Vagina (tissue), 2 donors: ENCODE results near the gene FBXO10. TPM values are rescaled to one million over a fixed set of nuclear protein-coding genes. Genes with fewer than 3 reads are reported as not detected.
"Not testable (repeated sequence)": the region's sequence is repeated elsewhere in the genome, so short reads cannot be mapped to it uniquely, and the experiment has no call there.

Experiments
- DNase-seq, 2 donors: peaks; one replicate each; pipeline ENCODE4 v3.0.0-alpha.2; 2017; ENCODE audit errors: extremely low spot score in 2 of 2
- H3K27ac ChIP-seq: fragments of 200-600 bp; sonication (generic); one replicate; pipeline ENCODE4 v1.5.1; 2019
- H3K27me3 ChIP-seq: fragments of 200-600 bp; sonication (generic); one replicate; pipeline ENCODE4 v1.5.1; 2019
- H3K36me3 ChIP-seq, 2 donors: fragments of 200-600 bp; sonication (generic); one replicate each; pipeline ENCODE4 v1.5.1; 2017 to 2019
- H3K4me1 ChIP-seq: fragments of 200-600 bp; sonication (generic); one replicate; pipeline ENCODE4 v1.5.1; 2019
- H3K4me3 ChIP-seq, 2 donors: fragments of 200-600 bp; sonication (generic); 1 replicate in 1 of 2; 2 replicates in 1 of 2; pipeline ENCODE4 v1.5.1; 2016 to 2019
- H3K9me3 ChIP-seq: fragments of 200-600 bp; sonication (generic); one replicate; pipeline ENCODE4 v1.5.1; 2019
- POLR2A ChIP-seq, 2 donors: fragments of 450-650 bp; IDR thresholded peaks; one replicate each; pipeline ENCODE4 v1.6.1; 2017; ENCODE audit warnings: antibody characterized with exemption in 2 of 2, mild to moderate bottlenecking in 2 of 2, moderate library complexity in 2 of 2
- POLR2AphosphoS5 ChIP-seq, 2 donors: sonication (generic); formaldehyde crosslinking; IDR thresholded peaks; one replicate each; pipeline ENCODE4 v1.9.0; 2017; ENCODE audit warnings: antibody characterized with exemption in 2 of 2, mild to moderate bottlenecking in 2 of 2, low read depth in 1 of 2; ENCODE audit not compliant: insufficient read depth in 1 of 2
- intact Hi-C: fragments of 100-400 bp; cut with DNase I; formaldehyde crosslinking; loops from one replicate; pipeline ENCODE4 v1.15.1; 2023
- total RNA-seq: library from RNA; depleted of rRNA; stranded (reverse); fragments of >200 nt; gene quantifications from one replicate; pipeline ENCODE4 v1.2.3, GENCODE V29; 2016
- TF ChIP-seq, protein P1 (sequence below), 3 experiments: fragments of 450-650 bp in 2 of 3; fragments of 200-600 bp in 1 of 3; sonication (generic) in 1 of 3; IDR thresholded peaks; one replicate each; pipeline ENCODE4 v1.5.1; 2017 to 2019; ENCODE audit warnings: antibody characterized with exemption in 3 of 3, mild to moderate bottlenecking in 2 of 3, moderate library complexity in 2 of 3

The FBXO10 gene
- total RNA-seq, 1 donor from 2014 or later: 14.0 TPM

DNA sequence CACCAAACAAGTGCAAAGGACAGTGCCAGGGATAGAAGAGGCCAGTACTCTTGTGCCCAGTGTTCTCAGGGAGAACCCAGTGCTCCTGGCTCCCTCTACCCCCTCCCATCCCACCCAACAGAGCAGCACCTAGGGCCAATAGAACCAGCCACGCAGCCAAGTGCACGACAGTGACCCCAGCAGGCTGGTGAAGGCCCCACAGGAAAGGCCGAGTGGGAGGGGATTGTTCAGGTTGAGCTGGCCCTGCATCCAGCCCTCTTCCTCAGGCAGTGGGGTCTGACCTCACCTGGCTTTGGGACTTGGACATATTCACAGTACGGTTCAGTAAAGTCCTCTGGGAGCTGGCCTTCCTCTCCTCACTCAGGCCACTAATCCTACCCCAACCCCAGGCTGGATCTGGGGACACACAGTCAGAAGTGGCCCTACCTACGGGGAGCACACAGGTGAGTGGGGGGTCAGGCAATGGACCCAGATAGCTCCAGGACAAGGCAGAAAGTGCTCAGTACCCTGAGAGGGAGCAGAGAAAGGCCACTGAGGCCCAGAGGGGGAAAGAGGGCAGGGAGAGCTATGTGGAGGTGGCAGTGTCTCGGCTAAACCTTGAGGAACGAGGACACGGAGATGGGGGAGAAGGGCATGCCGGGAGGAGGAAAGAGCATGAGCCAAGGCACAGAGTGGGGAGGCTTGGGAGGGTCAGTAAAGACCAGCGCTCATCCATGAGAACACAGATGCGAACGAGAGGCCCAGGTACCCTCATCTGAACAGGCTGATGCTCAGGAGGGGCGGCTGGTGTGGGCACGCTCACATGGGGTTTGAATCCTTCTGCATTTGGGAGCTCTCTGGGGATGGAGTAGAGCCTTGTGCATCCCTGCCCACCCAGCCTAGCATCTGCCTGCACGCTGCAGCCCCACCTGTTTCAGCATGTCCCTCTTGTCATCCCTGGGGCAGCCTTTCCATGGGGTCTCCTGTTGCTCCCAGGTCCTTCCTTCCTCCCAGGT is 64.9 kb downstream of the FBXO10 start:
- intact Hi-C loops: no loop called here
- H3K4me3 ChIP-seq: no peak overlapping the region
- no peak for DNase-seq
- no peak overlapping the region for H3K27ac ChIP-seq
- TF ChIP-seq POLR2AphosphoS5 (IDR thresholded peaks at IDR 0.05; ENCODE audit: insufficient read depth in 1 of 2, low read depth in 1 of 2) (no peak), POLR2A (IDR thresholded peaks at IDR 0.05) (no peak)
- TF ChIP-seq, protein P1, sequence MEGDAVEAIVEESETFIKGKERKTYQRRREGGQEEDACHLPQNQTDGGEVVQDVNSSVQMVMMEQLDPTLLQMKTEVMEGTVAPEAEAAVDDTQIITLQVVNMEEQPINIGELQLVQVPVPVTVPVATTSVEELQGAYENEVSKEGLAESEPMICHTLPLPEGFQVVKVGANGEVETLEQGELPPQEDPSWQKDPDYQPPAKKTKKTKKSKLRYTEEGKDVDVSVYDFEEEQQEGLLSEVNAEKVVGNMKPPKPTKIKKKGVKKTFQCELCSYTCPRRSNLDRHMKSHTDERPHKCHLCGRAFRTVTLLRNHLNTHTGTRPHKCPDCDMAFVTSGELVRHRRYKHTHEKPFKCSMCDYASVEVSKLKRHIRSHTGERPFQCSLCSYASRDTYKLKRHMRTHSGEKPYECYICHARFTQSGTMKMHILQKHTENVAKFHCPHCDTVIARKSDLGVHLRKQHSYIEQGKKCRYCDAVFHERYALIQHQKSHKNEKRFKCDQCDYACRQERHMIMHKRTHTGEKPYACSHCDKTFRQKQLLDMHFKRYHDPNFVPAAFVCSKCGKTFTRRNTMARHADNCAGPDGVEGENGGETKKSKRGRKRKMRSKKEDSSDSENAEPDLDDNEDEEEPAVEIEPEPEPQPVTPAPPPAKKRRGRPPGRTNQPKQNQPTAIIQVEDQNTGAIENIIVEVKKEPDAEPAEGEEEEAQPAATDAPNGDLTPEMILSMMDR (IDR thresholded peaks at IDR 0.05): no peak
- H3K36me3 ChIP-seq: no peaks in the 10 kb centered on the region
- H3K9me3 ChIP-seq: no peaks in the 10 kb centered on the region
- H3K4me1 ChIP-seq: no peaks in the 10 kb centered on the region
- H3K27me3 ChIP-seq: no peaks in the 10 kb centered on the region

DNA sequence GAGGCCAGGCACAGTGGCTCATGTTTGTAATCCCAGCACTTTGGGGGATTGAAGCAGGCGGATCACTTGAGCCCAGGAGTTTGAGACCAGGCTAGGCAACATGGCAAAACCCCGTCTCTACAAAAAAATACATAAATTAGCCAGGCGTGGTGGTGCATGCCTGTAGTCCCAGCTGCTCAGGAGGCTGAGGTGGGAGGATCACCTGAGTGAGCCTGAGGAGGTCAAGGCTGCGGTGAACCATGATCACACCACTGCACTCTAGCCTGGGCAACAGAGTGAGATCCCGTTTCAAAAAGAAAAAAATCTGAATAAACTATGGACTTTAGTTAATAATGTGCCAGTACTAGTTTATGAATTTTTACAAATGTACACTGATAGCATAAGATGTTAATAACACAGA is 66.1 kb downstream of the FBXO10 start:
- H3K27ac ChIP-seq, H3K9me3 ChIP-seq, H3K36me3 ChIP-seq, intact Hi-C loops, H3K4me1 ChIP-seq, H3K27me3 ChIP-seq, H3K4me3 ChIP-seq, DNase-seq: not testable (repeated sequence)

DNA sequence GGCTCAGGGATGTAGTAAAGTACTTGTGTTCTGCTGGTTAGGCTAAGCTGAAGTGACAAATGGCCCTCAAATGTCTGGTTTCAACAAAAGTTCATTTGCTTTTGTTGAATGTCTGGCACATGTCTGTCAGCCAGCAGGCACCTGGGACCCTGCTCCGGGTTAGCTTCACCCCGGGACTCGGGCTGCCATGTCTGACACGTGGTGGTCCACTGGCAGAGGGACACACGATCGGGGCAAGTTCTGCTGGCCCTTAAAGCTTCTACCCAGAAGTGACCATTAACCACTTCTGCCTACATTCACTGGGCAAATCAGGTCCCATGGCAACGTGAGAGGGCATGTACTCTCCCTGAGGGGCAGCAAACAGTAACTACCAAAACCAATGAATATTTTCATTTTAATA is 66.6 kb downstream of the FBXO10 start:
- DNase-seq: no peak
- Histone ChIP-seq H3K27ac (no peak overlapping the region), H3K4me1 (no peaks in the 10 kb centered on the region), H3K9me3 (no peaks in the 10 kb centered on the region), H3K4me3 (no peak overlapping the region), H3K27me3 (no peaks in the 10 kb centered on the region), H3K36me3 (no peaks in the 10 kb centered on the region)
- TF ChIP-seq POLR2A (IDR thresholded peaks at IDR 0.05): no peak
- TF ChIP-seq, protein P1 (IDR thresholded peaks at IDR 0.05): no peak
- TF ChIP-seq POLR2AphosphoS5 (IDR thresholded peaks at IDR 0.05; ENCODE audit: insufficient read depth in 1 of 2, low read depth in 1 of 2): no peak
- intact Hi-C loops: no loop called here

DNA sequence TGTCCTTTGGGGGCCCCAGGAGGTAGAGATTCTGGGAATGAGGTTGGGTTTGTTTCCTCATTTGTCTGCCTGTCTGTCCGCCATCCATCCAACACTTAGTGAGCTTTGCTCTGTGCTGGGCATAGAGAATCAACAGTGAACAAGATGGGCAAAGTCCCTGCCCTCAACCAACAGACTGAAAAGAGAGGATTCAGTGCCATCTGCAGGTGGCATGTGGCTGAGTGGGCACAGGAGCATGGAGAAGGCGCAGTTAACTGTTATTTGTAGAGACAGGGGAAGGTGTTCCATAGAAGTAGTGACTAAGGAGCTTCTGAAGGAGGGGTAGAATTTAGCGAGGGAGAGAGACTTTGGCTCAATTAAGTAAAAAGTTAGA is 67.4 kb downstream of the FBXO10 start:
- H3K27me3 ChIP-seq: no peaks in the 10 kb centered on the region
- peaks cover 0 to 6% of the 10 kb centered on the region in 2 donors for H3K36me3 ChIP-seq
- no peak overlapping the region for H3K4me3 ChIP-seq
- H3K4me1 ChIP-seq: no peaks in the 10 kb centered on the region
- H3K9me3 ChIP-seq: no peaks in the 10 kb centered on the region
- no peak overlapping the region for H3K27ac ChIP-seq
- no peak for DNase-seq
- TF ChIP-seq POLR2A (IDR thresholded peaks at IDR 0.05) (no peak), POLR2AphosphoS5 (IDR thresholded peaks at IDR 0.05; ENCODE audit: insufficient read depth in 1 of 2, low read depth in 1 of 2) (no peak)
- TF ChIP-seq, protein P1 (IDR thresholded peaks at IDR 0.05): no peak
- intact Hi-C loops: no loop called here

DNA sequence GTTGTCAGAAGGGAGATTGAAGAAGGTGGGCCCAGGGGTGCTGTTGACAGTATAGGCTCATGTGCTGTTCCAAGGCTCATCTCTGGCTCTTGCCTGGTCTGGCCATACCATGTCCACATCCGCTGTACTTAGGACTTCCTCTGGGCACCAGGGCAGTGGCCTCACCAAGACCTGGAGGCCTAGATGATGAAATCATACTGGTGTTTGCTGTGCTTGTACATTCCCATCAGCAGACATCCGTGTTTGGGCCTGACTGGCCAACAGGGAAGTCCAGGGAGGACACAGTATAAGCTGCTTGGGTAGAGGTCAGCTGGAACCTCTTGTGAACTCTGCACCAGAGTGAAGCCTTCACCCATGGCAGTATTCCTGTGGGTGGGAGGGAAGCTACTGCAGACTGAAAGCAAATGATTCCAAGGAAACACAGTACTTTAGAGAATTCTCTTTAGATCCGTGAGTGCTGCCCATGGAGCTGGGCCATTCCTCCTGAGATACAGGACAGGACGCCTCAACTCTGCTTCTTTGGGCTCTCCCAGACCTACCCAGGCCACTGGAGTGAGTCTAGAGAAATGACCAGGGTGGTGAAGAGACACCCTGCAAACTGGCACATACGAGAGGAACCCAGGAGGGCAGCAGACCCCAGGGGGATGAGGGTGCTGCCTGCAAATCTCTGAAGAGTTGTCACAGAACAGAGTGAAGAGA is 67.9 kb downstream of the FBXO10 start:
- Histone ChIP-seq H3K4me3 (no peak overlapping the region), H3K4me1 (no peaks in the 10 kb centered on the region), H3K36me3 (peaks cover 0 to 11% of the 10 kb centered on the region in 2 donors), H3K9me3 (no peaks in the 10 kb centered on the region), H3K27ac (no peak overlapping the region), H3K27me3 (no peaks in the 10 kb centered on the region)
- intact Hi-C loops: no loop called here
- no peak for DNase-seq
- TF ChIP-seq POLR2A (IDR thresholded peaks at IDR 0.05) (no peak), POLR2AphosphoS5 (IDR thresholded peaks at IDR 0.05; ENCODE audit: insufficient read depth in 1 of 2, low read depth in 1 of 2) (no peak)
- TF ChIP-seq, protein P1 (IDR thresholded peaks at IDR 0.05): no peak
